Prostate gland (tissue), 2 donors: ENCODE data around the gene PDE7B. TPM values are rescaled to one million over a fixed set of nuclear protein-coding genes. Genes with fewer than 3 reads are reported as not detected.

Source experiments
- DNase-seq: peaks from one replicate; pipeline ENCODE4 v3.0.0-alpha.2; 2019; ENCODE audit warnings: low spot score
- H3K27ac ChIP-seq, 2 donors: fragments of 200-600 bp; sonication (generic); 2 replicates each; pipeline ENCODE4 v1.5.1; 2017 to 2019
- H3K27me3 ChIP-seq: fragments of 200-600 bp; sonication (generic); replicated peaks from 2 replicates; pipeline ENCODE4 v1.5.1; 2019; ENCODE audit not compliant: insufficient read depth
- H3K36me3 ChIP-seq, 2 donors: fragments of 200-600 bp; sonication (generic); 1 replicate in 1 of 2; 2 replicates in 1 of 2; pipeline versions ENCODE4 v1.5.1 to v1.8.1; 2017 to 2019
- H3K4me1 ChIP-seq: fragments of 200-600 bp; sonication (generic); replicated peaks from 2 replicates; pipeline ENCODE4 v1.5.1; 2019
- H3K4me3 ChIP-seq, 2 donors: fragments of 200-600 bp; sonication (generic); 2 replicates each; pipeline ENCODE4 v1.5.1; 2017 to 2019
- H3K9me3 ChIP-seq: fragments of 200-600 bp; sonication (generic); 2 replicates; pipeline ENCODE4 v1.5.1; 2017
- POLR2A ChIP-seq: fragments of 450-650 bp; IDR thresholded peaks from one replicate; pipeline ENCODE4 v1.6.1; 2016; ENCODE audit warnings: antibody characterized with exemption, mild to moderate bottlenecking
- POLR2AphosphoS5 ChIP-seq: sonication (generic); formaldehyde crosslinking; IDR thresholded peaks from one replicate; pipeline ENCODE4 v1.6.1; 2017; ENCODE audit warnings: antibody characterized with exemption
- WGBS: methylation state at CpG from one replicate; pipeline ENCODE4 v1.1.5; 2018; 5-methylcytosine and 5-hydroxymethylcytosine counted together
- intact Hi-C: fragments of 100-400 bp; cut with DNase I; formaldehyde crosslinking; loops from one replicate; pipeline ENCODE4 v1.14.2; 2022
- total RNA-seq, 2 donors: library from RNA; depleted of rRNA; stranded (reverse); fragments of >200 nt; gene quantifications; one replicate each; pipeline ENCODE4 v1.1.0, GENCODE V29; 2016
- TF ChIP-seq, protein P1 (sequence below), 4 experiments: fragments of 200-600 bp in 2 of 4; fragments of 450-650 bp in 2 of 4; sonication (generic) in 2 of 4; IDR thresholded peaks; 1 replicate in 3 of 4; 2 replicates in 1 of 4; pipeline ENCODE4 v1.5.1; 2016 to 2019; ENCODE audit warnings: antibody characterized with exemption in 4 of 4, mild to moderate bottlenecking in 2 of 4, moderate library complexity in 2 of 4

Gene PDE7B
- total RNA-seq, 2 donors from 2014 or later = 4.7 to 6.3 TPM

DNA sequence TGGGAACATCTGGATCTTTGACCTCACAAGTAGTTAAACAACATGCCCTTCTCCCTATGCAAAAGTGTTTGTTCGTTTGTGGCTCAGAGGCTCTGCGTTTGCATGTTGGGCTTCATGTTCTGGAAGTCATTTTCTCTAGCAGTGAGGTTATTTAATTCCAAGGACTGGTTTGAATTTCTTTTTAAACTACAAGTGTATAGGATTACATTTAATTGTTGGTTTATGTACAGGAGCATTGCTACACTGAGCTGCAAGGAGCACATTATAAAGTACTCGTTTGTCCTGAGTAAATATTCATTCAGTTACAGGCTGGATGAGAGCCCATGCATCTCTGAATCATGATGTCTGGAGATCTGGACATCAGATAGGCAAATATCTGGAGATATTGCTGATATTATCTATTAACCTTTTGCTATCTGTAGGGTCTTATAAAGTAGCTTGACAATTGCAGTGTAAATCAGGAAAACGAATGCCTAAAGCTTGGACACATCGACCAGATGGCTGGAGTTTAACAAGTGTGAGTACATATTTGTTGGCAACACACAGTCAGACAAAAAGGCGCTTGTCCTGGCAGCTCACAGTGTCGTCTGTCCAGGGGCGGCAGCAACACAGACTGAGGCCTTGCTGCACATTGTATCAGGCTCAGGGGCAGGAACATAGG lies 84.6 kb downstream of the PDE7B start:
- 13% methylated on average over 8 of the region's 8 CpGs for WGBS
- Histone ChIP-seq H3K27me3 (no peaks in the 10 kb centered on the region), H3K4me1 (peaks cover 8% of the 10 kb centered on the region), H3K9me3 (no peaks in the 10 kb centered on the region), H3K27ac (no peak overlapping the region), H3K36me3 (no peaks in the 10 kb centered on the region), H3K4me3 (no peak overlapping the region)
- TF ChIP-seq POLR2AphosphoS5 = peak; percentile 80
- TF ChIP-seq, protein P1, sequence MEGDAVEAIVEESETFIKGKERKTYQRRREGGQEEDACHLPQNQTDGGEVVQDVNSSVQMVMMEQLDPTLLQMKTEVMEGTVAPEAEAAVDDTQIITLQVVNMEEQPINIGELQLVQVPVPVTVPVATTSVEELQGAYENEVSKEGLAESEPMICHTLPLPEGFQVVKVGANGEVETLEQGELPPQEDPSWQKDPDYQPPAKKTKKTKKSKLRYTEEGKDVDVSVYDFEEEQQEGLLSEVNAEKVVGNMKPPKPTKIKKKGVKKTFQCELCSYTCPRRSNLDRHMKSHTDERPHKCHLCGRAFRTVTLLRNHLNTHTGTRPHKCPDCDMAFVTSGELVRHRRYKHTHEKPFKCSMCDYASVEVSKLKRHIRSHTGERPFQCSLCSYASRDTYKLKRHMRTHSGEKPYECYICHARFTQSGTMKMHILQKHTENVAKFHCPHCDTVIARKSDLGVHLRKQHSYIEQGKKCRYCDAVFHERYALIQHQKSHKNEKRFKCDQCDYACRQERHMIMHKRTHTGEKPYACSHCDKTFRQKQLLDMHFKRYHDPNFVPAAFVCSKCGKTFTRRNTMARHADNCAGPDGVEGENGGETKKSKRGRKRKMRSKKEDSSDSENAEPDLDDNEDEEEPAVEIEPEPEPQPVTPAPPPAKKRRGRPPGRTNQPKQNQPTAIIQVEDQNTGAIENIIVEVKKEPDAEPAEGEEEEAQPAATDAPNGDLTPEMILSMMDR (IDR thresholded peaks at IDR 0.05) = no peak
- intact Hi-C loops = loop anchor here (5.0 to 10.0 kb wide), 2 partner anchors 84 to 401 kb away; partner anchors contain the start of gene PDE7B
- DNase-seq = peak; percentile 66

- H3K36me3 ChIP-seq = no peaks in the 10 kb centered on the region
- 32% methylated on average over 1 of the region's 1 CpG for WGBS
- H3K27me3 ChIP-seq = no peaks in the 10 kb centered on the region
- intact Hi-C loops = loop anchor here (5.0 to 10.0 kb wide), 2 partner anchors 84 to 402 kb away; partner anchors contain the start of gene PDE7B
- TF ChIP-seq POLR2A (no peak), POLR2AphosphoS5 (no peak)
- TF ChIP-seq, protein P1 (IDR thresholded peaks at IDR 0.05) = no peak
- no peak for DNase-seq
- H3K4me1 ChIP-seq = peaks cover 8% of the 10 kb centered on the region
- H3K9me3 ChIP-seq = no peaks in the 10 kb centered on the region
- no peak overlapping the region for H3K27ac ChIP-seq
- H3K4me3 ChIP-seq = no peak overlapping the region
These were observed 85.1 kb downstream of the PDE7B start for GRCh38 chr6:135936606-135937005.

GRCh38 chr6:135937106-135937505 lies 85.6 kb downstream of the PDE7B start:
- peaks cover 8% of the 10 kb centered on the region for H3K4me1 ChIP-seq
- no peak overlapping the region for H3K27ac ChIP-seq
- H3K9me3 ChIP-seq = no peaks in the 10 kb centered on the region
- DNase-seq = no peak
- no peak for TF ChIP-seq POLR2AphosphoS5
- TF ChIP-seq POLR2A = no peak
- TF ChIP-seq, protein P1 (IDR thresholded peaks at IDR 0.05) = no peak
- intact Hi-C loops = loop anchor here (5.0 to 10.0 kb wide), 2 partner anchors 85 to 402 kb away; partner anchors contain the start of gene PDE7B
- H3K36me3 ChIP-seq = no peaks in the 10 kb centered on the region
- 98% methylated on average over 6 of the region's 6 CpGs for WGBS
- H3K27me3 ChIP-seq = no peaks in the 10 kb centered on the region
- H3K4me3 ChIP-seq = no peak overlapping the region

DNA sequence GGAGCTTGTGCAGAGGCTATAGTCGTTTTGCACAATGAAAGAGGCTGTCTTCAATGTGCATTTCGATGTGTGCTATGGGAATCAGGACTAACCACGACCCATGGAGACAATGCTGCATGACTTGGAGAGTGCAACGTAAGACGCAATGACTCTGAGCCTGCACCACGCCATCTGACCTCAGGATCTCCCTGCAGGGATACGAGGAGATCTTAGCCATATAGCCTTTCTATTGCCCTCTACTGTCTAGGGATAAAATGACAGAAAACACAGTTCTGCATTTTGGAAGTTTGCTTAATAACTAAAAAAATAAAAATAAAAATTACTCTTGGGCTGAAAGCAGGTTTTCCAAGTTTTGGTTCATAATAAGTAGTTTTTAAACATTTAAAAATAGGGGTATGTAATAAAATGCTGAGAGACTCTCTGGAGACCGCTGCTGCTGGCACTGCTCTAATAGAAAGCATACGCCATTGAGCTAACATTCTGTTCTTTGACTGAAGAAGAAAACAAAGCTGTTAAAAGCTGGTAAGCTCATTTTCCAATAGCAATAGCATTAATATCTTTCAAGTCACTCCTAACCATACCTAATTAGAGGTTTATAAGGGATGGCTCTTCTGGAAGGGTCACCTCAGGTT lies 87.2 kb downstream of the PDE7B start:
- Histone ChIP-seq H3K27ac (peak overlapping the region; percentile 20 to 51), H3K4me3 (no peak overlapping the region), H3K4me1 (peaks cover 8% of the 10 kb centered on the region), H3K9me3 (no peaks in the 10 kb centered on the region), H3K36me3 (no peaks in the 10 kb centered on the region), H3K27me3 (no peaks in the 10 kb centered on the region)
- WGBS = 67% methylated on average over 9 of the region's 9 CpGs
- TF ChIP-seq POLR2A (no peak), POLR2AphosphoS5 (no peak)
- TF ChIP-seq, protein P1 (IDR thresholded peaks at IDR 0.05) = peak in 2 of 4 experiments; percentile 11 to 33
- intact Hi-C loops = loop anchor here (5.0 to 10.0 kb wide), 2 partner anchors 86 to 404 kb away; partner anchors contain the start of gene PDE7B
- no peak for DNase-seq
